Vagina (tissue), 2 donors: ENCODE data around the gene USP2. TPM values are rescaled to one million over a fixed set of nuclear protein-coding genes. Genes with fewer than 3 reads are reported as not detected.

Source experiments
- DNase-seq, 2 donors: peaks; one replicate each; pipeline ENCODE4 v3.0.0-alpha.2; 2017; ENCODE audit errors: extremely low spot score in 2 of 2
- H3K27ac ChIP-seq: fragments of 200-600 bp; sonication (generic); one replicate; pipeline ENCODE4 v1.5.1; 2019
- H3K27me3 ChIP-seq: fragments of 200-600 bp; sonication (generic); one replicate; pipeline ENCODE4 v1.5.1; 2019
- H3K36me3 ChIP-seq, 2 donors: fragments of 200-600 bp; sonication (generic); one replicate each; pipeline ENCODE4 v1.5.1; 2017 to 2019
- H3K4me1 ChIP-seq: fragments of 200-600 bp; sonication (generic); one replicate; pipeline ENCODE4 v1.5.1; 2019
- H3K4me3 ChIP-seq, 2 donors: fragments of 200-600 bp; sonication (generic); 1 replicate in 1 of 2; 2 replicates in 1 of 2; pipeline ENCODE4 v1.5.1; 2016 to 2019
- H3K9me3 ChIP-seq: fragments of 200-600 bp; sonication (generic); one replicate; pipeline ENCODE4 v1.5.1; 2019
- POLR2A ChIP-seq, 2 donors: fragments of 450-650 bp; IDR thresholded peaks; one replicate each; pipeline ENCODE4 v1.6.1; 2017; ENCODE audit warnings: antibody characterized with exemption in 2 of 2, mild to moderate bottlenecking in 2 of 2, moderate library complexity in 2 of 2
- POLR2AphosphoS5 ChIP-seq, 2 donors: sonication (generic); formaldehyde crosslinking; IDR thresholded peaks; one replicate each; pipeline ENCODE4 v1.9.0; 2017; ENCODE audit warnings: antibody characterized with exemption in 2 of 2, mild to moderate bottlenecking in 2 of 2, low read depth in 1 of 2; ENCODE audit not compliant: insufficient read depth in 1 of 2
- intact Hi-C: fragments of 100-400 bp; cut with DNase I; formaldehyde crosslinking; loops from one replicate; pipeline ENCODE4 v1.15.1; 2023
- total RNA-seq: library from RNA; depleted of rRNA; stranded (reverse); fragments of >200 nt; gene quantifications from one replicate; pipeline ENCODE4 v1.2.3, GENCODE V29; 2016
- TF ChIP-seq, protein P1 (sequence below), 3 experiments: fragments of 450-650 bp in 2 of 3; fragments of 200-600 bp in 1 of 3; sonication (generic) in 1 of 3; IDR thresholded peaks; one replicate each; pipeline ENCODE4 v1.5.1; 2017 to 2019; ENCODE audit warnings: antibody characterized with exemption in 3 of 3, mild to moderate bottlenecking in 2 of 3, moderate library complexity in 2 of 3

The USP2 gene
- total RNA-seq, 1 donor from 2014 or later: 2.5 TPM

DNA sequence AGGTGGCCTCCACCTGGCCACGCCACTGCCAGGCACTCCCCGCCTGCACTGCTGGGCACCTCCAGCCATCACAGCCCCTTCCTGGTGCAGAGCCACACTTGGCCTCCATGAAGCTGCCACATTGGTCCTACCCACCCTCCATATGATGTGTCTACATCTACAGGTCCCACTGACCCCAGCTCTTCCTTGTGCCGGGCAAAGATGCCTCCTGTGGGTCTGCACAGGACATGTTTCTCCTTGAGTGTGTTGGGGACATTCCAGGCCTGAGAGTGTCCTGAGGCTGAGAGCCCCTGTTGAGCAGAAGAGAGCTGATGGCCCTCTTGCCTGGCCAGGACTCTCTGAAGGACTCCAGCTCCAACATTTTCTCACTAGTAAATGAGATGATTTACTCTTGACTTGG, 34.0 kb upstream of the USP2 start:
- no peaks in the 10 kb centered on the region for H3K36me3 ChIP-seq
- H3K9me3 ChIP-seq: no peaks in the 10 kb centered on the region
- intact Hi-C loops: no loop called here
- TF ChIP-seq POLR2A (IDR thresholded peaks at IDR 0.05): no peak
- TF ChIP-seq, protein P1, sequence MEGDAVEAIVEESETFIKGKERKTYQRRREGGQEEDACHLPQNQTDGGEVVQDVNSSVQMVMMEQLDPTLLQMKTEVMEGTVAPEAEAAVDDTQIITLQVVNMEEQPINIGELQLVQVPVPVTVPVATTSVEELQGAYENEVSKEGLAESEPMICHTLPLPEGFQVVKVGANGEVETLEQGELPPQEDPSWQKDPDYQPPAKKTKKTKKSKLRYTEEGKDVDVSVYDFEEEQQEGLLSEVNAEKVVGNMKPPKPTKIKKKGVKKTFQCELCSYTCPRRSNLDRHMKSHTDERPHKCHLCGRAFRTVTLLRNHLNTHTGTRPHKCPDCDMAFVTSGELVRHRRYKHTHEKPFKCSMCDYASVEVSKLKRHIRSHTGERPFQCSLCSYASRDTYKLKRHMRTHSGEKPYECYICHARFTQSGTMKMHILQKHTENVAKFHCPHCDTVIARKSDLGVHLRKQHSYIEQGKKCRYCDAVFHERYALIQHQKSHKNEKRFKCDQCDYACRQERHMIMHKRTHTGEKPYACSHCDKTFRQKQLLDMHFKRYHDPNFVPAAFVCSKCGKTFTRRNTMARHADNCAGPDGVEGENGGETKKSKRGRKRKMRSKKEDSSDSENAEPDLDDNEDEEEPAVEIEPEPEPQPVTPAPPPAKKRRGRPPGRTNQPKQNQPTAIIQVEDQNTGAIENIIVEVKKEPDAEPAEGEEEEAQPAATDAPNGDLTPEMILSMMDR (IDR thresholded peaks at IDR 0.05): no peak
- TF ChIP-seq POLR2AphosphoS5 (IDR thresholded peaks at IDR 0.05; ENCODE audit: insufficient read depth in 1 of 2, low read depth in 1 of 2): no peak
- no peaks in the 10 kb centered on the region for H3K27me3 ChIP-seq
- DNase-seq: no peak
- H3K4me3 ChIP-seq: no peak overlapping the region
- peaks cover 21% of the 10 kb centered on the region for H3K4me1 ChIP-seq
- H3K27ac ChIP-seq: no peak overlapping the region

DNA sequence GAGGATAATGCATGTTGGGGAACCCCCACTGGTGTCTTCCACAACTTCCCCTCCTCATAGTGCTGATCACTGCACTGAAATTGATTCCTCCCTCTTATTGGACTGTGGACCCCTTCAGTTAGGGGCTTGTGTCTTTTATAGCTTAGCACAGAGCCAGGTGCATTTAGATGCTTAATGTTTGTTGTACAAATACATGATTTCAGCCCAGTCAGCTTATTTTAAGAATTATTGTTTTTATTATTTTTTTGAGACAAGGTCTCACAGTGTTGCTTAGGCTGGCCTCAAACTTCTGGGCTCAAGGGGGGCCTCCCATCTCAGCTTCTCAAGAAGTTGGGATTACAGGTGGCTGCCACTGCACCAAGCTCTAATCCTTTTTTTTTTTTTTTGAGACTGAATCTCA, 33.2 kb upstream of the USP2 start:
- no peak overlapping the region for H3K4me3 ChIP-seq
- intact Hi-C loops: no loop called here
- no peaks in the 10 kb centered on the region for H3K36me3 ChIP-seq
- H3K27me3 ChIP-seq: no peaks in the 10 kb centered on the region
- no peak for DNase-seq
- no peak overlapping the region for H3K27ac ChIP-seq
- peaks cover 17% of the 10 kb centered on the region for H3K4me1 ChIP-seq
- no peaks in the 10 kb centered on the region for H3K9me3 ChIP-seq
- no peak for TF ChIP-seq POLR2AphosphoS5 (IDR thresholded peaks at IDR 0.05; ENCODE audit: insufficient read depth in 1 of 2, low read depth in 1 of 2)

DNA sequence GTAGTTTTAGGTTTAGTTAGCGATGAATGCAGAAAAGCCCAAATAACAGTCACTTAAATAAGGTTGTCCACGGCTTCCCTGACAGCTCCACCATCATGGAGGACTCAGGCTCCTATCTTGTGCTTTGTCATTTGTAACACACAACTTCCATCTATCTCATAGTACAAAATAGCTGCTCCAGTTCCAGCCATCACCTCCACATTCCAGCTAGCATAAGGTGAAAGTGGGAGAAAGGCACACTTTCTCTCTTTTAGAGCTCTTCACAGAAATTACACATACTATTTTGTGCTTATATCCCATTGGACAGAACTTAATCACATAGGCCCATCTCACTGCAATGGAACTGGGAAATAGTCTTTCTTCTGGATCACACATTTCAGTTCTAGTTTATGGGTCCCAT, 32.8 kb upstream of the USP2 start:
- H3K27me3 ChIP-seq: no peaks in the 10 kb centered on the region
- H3K27ac ChIP-seq: no peak overlapping the region
- no peak for DNase-seq
- TF ChIP-seq POLR2A (IDR thresholded peaks at IDR 0.05) (no peak), POLR2AphosphoS5 (IDR thresholded peaks at IDR 0.05; ENCODE audit: insufficient read depth in 1 of 2, low read depth in 1 of 2) (no peak)
- TF ChIP-seq, protein P1 (IDR thresholded peaks at IDR 0.05): no peak
- no peaks in the 10 kb centered on the region for H3K9me3 ChIP-seq
- intact Hi-C loops: no loop called here
- H3K36me3 ChIP-seq: no peaks in the 10 kb centered on the region
- no peak overlapping the region for H3K4me3 ChIP-seq
- peaks cover 17% of the 10 kb centered on the region for H3K4me1 ChIP-seq

DNA sequence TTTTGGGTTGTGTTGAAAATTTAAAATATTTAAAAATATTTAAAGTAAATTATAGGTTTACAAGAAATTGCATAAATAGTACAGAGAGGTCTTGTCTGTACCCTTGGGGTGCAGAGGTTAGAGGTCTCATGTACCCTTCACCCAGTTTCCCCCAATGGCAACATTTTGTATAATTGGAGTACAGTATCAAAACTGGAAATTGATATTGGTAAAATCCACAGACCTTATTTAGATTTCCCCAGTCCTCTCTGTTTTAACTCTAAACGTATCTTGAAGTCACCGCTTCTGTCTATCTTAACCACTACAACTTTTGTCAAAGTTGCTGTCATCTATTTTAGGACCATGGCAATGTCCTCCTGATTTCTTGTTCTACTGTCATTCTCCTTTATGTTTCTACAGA, 30.6 kb upstream of the USP2 start:
- no peak overlapping the region for H3K27ac ChIP-seq
- H3K4me3 ChIP-seq: no peak overlapping the region
- intact Hi-C loops: no loop called here
- no peaks in the 10 kb centered on the region for H3K36me3 ChIP-seq
- DNase-seq: no peak
- peaks cover 4% of the 10 kb centered on the region for H3K4me1 ChIP-seq
- H3K27me3 ChIP-seq: no peaks in the 10 kb centered on the region
- TF ChIP-seq, protein P1 (IDR thresholded peaks at IDR 0.05): no peak
- TF ChIP-seq POLR2AphosphoS5 (IDR thresholded peaks at IDR 0.05; ENCODE audit: insufficient read depth in 1 of 2, low read depth in 1 of 2): no peak
- H3K9me3 ChIP-seq: no peaks in the 10 kb centered on the region

DNA sequence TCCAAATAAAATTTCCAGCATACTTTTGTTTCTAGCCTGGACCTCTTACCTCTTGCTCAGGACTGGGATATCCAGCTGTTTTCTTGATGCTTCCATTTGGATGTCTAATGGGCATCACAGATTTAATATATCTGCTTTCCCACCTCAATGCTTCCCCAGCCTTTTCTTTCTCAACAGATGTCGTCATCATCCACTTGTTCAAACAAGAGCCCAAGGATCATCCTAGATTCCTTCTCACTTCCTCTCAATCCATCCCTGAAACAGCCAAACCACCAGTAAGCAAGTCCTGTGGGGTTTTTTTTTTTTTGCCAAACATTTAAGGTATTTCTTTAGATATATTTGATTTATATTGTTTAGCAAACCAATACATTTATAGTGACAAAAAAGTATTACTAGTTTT, 29.0 kb upstream of the USP2 start:
- Histone ChIP-seq H3K36me3 (no peaks in the 10 kb centered on the region), H3K27ac (no peak overlapping the region), H3K27me3 (no peaks in the 10 kb centered on the region), H3K9me3 (no peaks in the 10 kb centered on the region), H3K4me1 (no peaks in the 10 kb centered on the region), H3K4me3 (no peak overlapping the region)
- TF ChIP-seq POLR2A (IDR thresholded peaks at IDR 0.05): no peak
- TF ChIP-seq, protein P1 (IDR thresholded peaks at IDR 0.05): no peak
- no peak for DNase-seq
- intact Hi-C loops: no loop called here

DNA sequence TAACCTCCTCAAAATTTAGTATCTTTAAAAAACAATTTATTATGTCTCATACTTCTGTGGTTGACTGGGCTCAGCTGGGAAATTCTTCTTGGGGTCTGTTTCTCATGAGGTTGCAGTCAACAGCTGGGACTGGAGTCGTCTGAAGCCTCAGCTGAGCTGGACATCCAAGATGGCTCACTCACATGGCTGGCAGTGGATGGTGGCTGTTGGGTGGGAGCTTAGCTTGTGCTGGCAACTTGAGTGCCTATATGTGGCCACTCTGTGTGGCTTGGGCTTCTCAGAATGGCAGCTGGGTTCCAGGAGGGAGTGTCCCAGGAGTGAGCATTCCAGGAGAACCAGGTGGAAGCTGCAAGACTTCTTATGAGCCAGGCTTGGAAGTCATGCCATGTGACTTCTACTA, 28.2 kb upstream of the USP2 start:
- Histone ChIP-seq H3K36me3 (no peaks in the 10 kb centered on the region), H3K27ac (no peak overlapping the region), H3K4me3 (no peak overlapping the region), H3K9me3 (no peaks in the 10 kb centered on the region), H3K4me1 (no peaks in the 10 kb centered on the region), H3K27me3 (no peaks in the 10 kb centered on the region)
- no peak for DNase-seq
- TF ChIP-seq POLR2A (IDR thresholded peaks at IDR 0.05) (no peak), POLR2AphosphoS5 (IDR thresholded peaks at IDR 0.05; ENCODE audit: insufficient read depth in 1 of 2, low read depth in 1 of 2) (no peak)
- TF ChIP-seq, protein P1 (IDR thresholded peaks at IDR 0.05): no peak
- intact Hi-C loops: no loop called here
